Endodermal cell (in vitro differentiated cells): ENCODE results near the gene REEP6. TPM values are rescaled to one million over a fixed set of nuclear protein-coding genes. Genes with fewer than 3 reads are reported as not detected.

ENCODE experiments used
- DNase-seq: peaks from one replicate; pipeline ENCODE4 v3.0.0-alpha.2; 2017
- H3K27ac ChIP-seq: 2 replicates; pipeline ENCODE4 v1.5.1; 2013; ENCODE audit warnings: mild to moderate bottlenecking, low read depth, low read length, moderate library complexity
- H3K27me3 ChIP-seq: 2 replicates; pipeline ENCODE4 v1.6.1; 2013; ENCODE audit warnings: mild to moderate bottlenecking, low read length, moderate library complexity; ENCODE audit not compliant: insufficient read depth, control insufficient read depth, poor library complexity, severe bottlenecking
- H3K36me3 ChIP-seq: 2 replicates; pipeline ENCODE4 v1.7.0; 2013; ENCODE audit warnings: mild to moderate bottlenecking, low read length, moderate library complexity; ENCODE audit not compliant: control insufficient read depth, insufficient read depth
- H3K4me1 ChIP-seq: one replicate; pipeline ENCODE4 v1.7.0; 2013; ENCODE audit warnings: low read length; ENCODE audit not compliant: control insufficient read depth, insufficient read depth
- H3K4me3 ChIP-seq: 2 replicates; pipeline ENCODE4 v1.5.1; 2013; ENCODE audit warnings: mild to moderate bottlenecking, low read length, moderate library complexity
- H3K9ac ChIP-seq: 2 replicates; pipeline ENCODE4 v1.6.1; 2013; ENCODE audit warnings: mild to moderate bottlenecking, low read length, moderate library complexity; ENCODE audit not compliant: poor library complexity, severe bottlenecking; ENCODE audit errors: extremely low read depth
- H3K9me3 ChIP-seq: 2 replicates; pipeline ENCODE4 v1.6.1; 2013; ENCODE audit warnings: mild to moderate bottlenecking, low read length, moderate library complexity; ENCODE audit not compliant: control insufficient read depth
- H3K27ac Mint-ChIP-seq: 2 replicates; pipeline ENCODE4 v1.8.0; 2020; ENCODE audit warnings: mixed read lengths
- H3K27me3 Mint-ChIP-seq: 2 replicates; pipeline ENCODE4 v1.8.0; 2021; ENCODE audit warnings: mild to moderate bottlenecking, mixed read lengths; ENCODE audit not compliant: insufficient read depth
- H3K36me3 Mint-ChIP-seq: 2 replicates; pipeline ENCODE4 v1.8.0; 2020; ENCODE audit warnings: low read depth, mixed read lengths
- H3K4me1 Mint-ChIP-seq: 2 replicates; pipeline ENCODE4 v1.8.0; 2020; ENCODE audit warnings: mixed read lengths
- H3K4me3 Mint-ChIP-seq: 2 replicates; pipeline ENCODE4 v1.8.0; 2020; ENCODE audit warnings: mild to moderate bottlenecking, moderate library complexity, mixed read lengths
- H3K9me3 Mint-ChIP-seq: 2 replicates; pipeline ENCODE4 v1.8.0; 2020; ENCODE audit warnings: mild to moderate bottlenecking, mixed read lengths
- CTCF ChIP-seq: fragments of 200-600 bp; sonication (generic); conservative IDR thresholded peaks from 2 replicates; pipeline ENCODE4 v1.5.0; 2021; ENCODE audit warnings: antibody characterized with exemption, mild to moderate bottlenecking
- WGBS, 2 experiments: methylation state at CpG; one replicate each; pipeline versions ENCODE4 v1.1.5 to v1.1.7; 2013; ENCODE audit warnings: missing lambda C conversion rate in 2 of 2, mixed read lengths in 1 of 2; ENCODE audit not compliant: insufficient coverage in 1 of 2, insufficient read length in 1 of 2; 5-methylcytosine and 5-hydroxymethylcytosine counted together
- total RNA-seq, 2 donors: library from RNA; stranded (reverse); fragmentation: NEBNext Ultra II Directional in 1 of 2; extraction: Animal tissue kit (Norgen Biotek cat#: 25700) in 1 of 2; gene quantifications; 2 replicates in 1 of 2; 3 replicates in 1 of 2; pipeline ENCODE4 v1.2.1, GENCODE V29; 2021

Gene REEP6
- total RNA-seq, 2 donors from 2014 or later: 24.7 to 49.4 TPM

GRCh38 chr19:1507192-1507660 is 16.2 kb downstream of the REEP6 start:
- DNase-seq: no peak
- no peaks in the 10 kb centered on the region for H3K36me3 ChIP-seq
- Mint-ChIP-seq H3K36me3 (peaks cover 5% of the 10 kb centered on the region), H3K4me1 (peaks cover 3% of the 10 kb centered on the region), H3K4me3 (peak overlapping the region; percentile 75), H3K27ac (peak overlapping the region; percentile 98), H3K9me3 (peaks cover 5% of the 10 kb centered on the region), H3K27me3 (peaks cover 62% of the 10 kb centered on the region)
- H3K4me3 ChIP-seq: peak overlapping the region; percentile 83
- peaks cover 28% of the 10 kb centered on the region for H3K27me3 ChIP-seq
- TF ChIP-seq CTCF: no peak
- no peaks in the 10 kb centered on the region for H3K9me3 ChIP-seq
- no peak overlapping the region for H3K27ac ChIP-seq
- WGBS, 2 experiments: 79 to 93% methylated on average over 8 to 23 of the region's 23 CpGs
- H3K9ac ChIP-seq: no peak overlapping the region
- H3K4me1 ChIP-seq: peaks cover 7% of the 10 kb centered on the region

GRCh38 chr19:1507763-1508506 is 17.0 kb downstream of the REEP6 start:
- Mint-ChIP-seq H3K4me3 (peak overlapping the region; percentile 75), H3K9me3 (peaks cover 5% of the 10 kb centered on the region), H3K36me3 (peaks cover 5% of the 10 kb centered on the region), H3K27ac (peak overlapping the region; percentile 98), H3K4me1 (peaks cover 3% of the 10 kb centered on the region), H3K27me3 (peaks cover 63% of the 10 kb centered on the region)
- peak overlapping the region; percentile 68 for H3K27ac ChIP-seq
- DNase-seq: peak; percentile 99
- H3K9ac ChIP-seq: no peak overlapping the region
- peaks cover 7% of the 10 kb centered on the region for H3K4me1 ChIP-seq
- H3K27me3 ChIP-seq: peaks cover 34% of the 10 kb centered on the region
- no peaks in the 10 kb centered on the region for H3K9me3 ChIP-seq
- no peaks in the 10 kb centered on the region for H3K36me3 ChIP-seq
- peak overlapping the region; percentile 83 for H3K4me3 ChIP-seq
- 1 to 2% methylated on average over 24 to 44 of the region's 46 CpGs for WGBS, 2 experiments
- TF ChIP-seq CTCF: no peak

- Mint-ChIP-seq H3K27me3 (peaks cover 59% of the 10 kb centered on the region), H3K4me1 (peaks cover 3% of the 10 kb centered on the region), H3K36me3 (peaks cover 5% of the 10 kb centered on the region), H3K4me3 (peak overlapping the region; percentile 75), H3K27ac (no peak overlapping the region), H3K9me3 (peaks cover 5% of the 10 kb centered on the region)
- no peak for DNase-seq
- H3K9ac ChIP-seq: no peak overlapping the region
- peaks cover 34% of the 10 kb centered on the region for H3K27me3 ChIP-seq
- H3K4me3 ChIP-seq: peak overlapping the region; percentile 72
- TF ChIP-seq CTCF: no peak
- no peaks in the 10 kb centered on the region for H3K36me3 ChIP-seq
- no peaks in the 10 kb centered on the region for H3K9me3 ChIP-seq
- H3K27ac ChIP-seq: no peak overlapping the region
- 34 to 48% methylated on average over 9 to 12 of the region's 12 CpGs for WGBS, 2 experiments
- H3K4me1 ChIP-seq: peaks cover 7% of the 10 kb centered on the region
Observed at GRCh38 chr19:1508507-1508856, 17.5 kb downstream of the REEP6 start.
